Glomerular visceral epithelial cell (primary cell): Measurements from ENCODE around the gene EHMT1.
"Not testable (repeated sequence)": the region's sequence is repeated elsewhere in the genome, so short reads cannot be mapped to it uniquely, and the experiment has no call there.

ENCODE experiments used
- DNase-seq: peaks from one replicate; pipeline ENCODE4 v3.0.0-alpha.2; 2016; ENCODE audit errors: extremely low spot score

The EHMT1 gene

DNA sequence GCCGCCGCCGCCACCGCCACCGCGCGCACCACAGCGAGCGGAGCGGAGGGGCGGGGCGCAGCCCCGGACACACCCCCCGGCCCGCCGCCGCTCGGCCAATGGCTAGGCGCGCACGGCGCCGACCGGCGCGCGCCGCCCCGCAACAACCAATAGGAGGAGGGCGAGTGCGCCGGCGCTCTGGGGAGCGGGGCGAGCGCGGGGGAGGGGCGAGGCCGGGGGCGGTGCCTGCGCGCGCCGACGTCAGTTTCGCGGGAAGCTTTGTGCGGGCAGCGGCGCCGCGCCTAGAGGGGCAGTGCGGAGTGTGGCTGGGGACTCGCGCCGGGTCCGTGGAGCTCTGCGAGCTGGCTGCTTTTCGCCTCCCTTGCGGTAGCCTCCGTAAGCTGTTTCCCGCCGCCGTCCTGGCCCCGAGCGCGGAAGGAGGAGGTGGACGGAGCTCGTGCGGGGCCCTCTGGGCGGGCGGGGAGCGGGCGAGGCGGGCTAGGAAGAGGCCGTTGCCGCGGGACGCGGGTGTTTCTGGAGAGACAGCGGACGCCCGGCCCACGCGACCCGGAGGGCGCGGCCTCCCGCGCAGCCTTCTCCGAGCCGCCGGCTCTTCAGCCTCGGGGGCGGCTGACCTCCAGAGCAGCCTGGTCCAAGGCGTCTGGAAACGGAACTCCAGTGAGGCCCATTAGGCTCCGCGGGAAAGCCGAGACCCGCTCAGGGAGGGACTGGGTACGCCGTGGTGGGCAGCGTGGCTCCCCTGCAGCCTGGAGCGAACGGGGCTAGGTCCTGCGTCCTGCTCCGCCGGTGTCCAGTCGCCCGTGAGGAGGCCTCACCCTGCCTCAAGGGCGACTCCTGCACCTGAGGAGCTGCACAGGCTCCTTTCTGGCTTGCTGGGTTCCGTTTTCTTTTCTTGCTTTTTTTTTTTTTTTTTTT is 28.1 kb upstream of the EHMT1 start, which contains the start of gene ZMYND19:
TSS of gene ZMYND19 (minus strand) at position 44 of the 915 bp plus-strand sequence. CDS start 249 bp downstream, outside the sequence.
- DNase-seq, result peak; percentile 93

DNA sequence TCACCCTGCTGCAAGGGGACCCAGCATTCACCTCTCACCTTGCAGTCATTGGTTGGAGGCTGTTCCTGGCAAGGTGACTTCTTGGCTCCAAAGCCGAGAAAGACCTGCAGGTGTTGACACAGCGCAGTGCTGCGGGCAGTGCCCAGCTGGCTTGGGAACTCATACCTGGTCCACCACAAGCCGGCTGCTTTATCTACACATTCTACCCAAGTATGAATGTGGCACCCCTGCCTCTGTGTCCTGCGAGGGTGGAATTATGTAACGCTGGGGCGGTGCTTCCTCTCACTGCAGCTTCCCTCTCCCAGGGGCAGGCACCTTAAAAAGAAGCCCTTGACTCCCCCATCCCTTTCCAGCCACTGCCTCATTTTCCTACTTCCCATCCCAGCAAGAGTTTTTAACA is 26.0 kb upstream of the EHMT1 start:
- no peak for DNase-seq

GRCh38 chr9:137593176-137593575 is 25.6 kb upstream of the EHMT1 start:
- no peak for DNase-seq

- DNase-seq, result not testable (repeated sequence)
These were observed 22.2 kb upstream of the EHMT1 start for GRCh38 chr9:137596577-137596976.

DNA sequence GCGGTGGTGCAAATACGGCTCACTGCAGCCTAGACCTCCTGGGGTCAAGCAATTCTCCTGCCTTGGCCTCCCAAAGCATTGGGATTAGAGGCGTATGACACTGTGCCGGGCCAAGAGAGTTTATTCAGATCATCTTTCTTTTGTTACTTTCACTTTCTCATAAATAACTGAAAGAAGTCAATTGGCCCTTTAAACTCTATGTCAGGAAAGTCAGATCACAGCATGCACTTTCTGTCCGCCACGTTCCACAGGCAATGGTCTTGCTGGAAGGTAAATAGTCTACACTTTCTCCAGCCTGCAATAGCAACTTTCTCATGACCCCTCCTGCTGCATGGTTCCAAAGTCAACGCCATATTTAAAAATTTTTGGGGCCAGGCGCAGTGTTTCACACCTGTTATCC is 19.9 kb upstream of the EHMT1 start:
- DNase-seq, result no peak

DNA sequence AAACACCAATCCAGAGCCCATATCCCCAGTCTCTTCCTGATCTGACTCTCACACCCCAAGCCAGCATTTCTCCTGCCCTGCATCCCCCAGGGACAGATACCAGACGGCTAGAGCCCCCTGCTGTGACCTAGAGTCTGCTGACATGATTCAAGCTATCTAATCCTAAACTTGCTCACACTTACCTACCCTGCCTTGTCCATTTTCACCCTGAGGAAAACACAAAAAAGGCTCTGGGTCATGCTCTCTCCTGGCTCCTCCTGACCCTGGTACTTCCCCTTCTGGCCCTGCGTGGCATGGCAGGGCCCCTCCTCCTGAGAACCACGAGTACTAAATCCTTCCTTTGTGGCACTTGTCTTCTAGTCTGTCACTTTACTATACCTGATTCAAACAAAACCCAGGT is 16.1 kb upstream of the EHMT1 start:
- no peak for DNase-seq

GRCh38 chr9:137603879-137604278 is 14.9 kb upstream of the EHMT1 start:
- no peak for DNase-seq

DNA sequence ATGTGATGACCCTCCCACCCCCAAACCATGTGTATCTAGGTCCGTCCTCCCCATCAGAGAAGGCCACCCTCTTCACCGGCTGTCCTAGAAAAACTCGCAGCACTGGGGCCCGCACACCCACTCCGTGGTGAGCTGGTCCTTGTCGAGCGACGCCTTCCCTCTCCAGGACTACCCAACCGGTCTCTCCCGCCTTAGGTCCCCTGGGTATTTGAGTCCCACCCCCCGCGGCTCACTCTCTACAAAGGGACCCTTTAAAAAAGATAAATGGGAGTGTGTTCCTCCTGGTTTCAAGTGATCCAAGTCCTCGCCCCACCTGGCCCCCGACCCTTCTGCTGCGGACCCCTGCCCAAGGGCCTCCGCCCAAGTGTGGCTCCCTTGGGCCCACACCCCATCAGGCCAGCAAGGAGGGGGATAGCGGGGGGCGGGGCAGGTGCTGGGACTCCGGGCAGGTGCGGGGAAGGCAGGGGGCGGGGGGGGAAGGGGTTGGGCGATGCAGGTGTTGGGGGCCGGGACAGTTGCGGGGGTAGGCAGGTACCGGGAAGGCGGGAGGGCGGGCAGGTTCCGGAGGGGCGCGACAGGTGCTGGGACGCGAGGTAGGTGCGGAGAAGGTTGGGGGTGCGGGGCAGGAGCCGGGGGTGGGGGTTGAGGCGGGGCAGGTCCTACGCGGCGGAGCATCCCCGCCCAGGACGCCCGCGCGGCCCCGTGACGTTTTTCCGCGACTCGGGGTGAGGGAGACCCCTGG is 14.3 kb upstream of the EHMT1 start:
- DNase-seq, result no peak

GRCh38 chr9:137605121-137606004 is 13.4 kb upstream of the EHMT1 start, which contains the start of gene ARRDC1:
Gene ARRDC1 (plus strand): TSS chr9:137605686. CDS start chr9:137605718, 32 bp downstream.
- DNase-seq, result peak; percentile 96

- DNase-seq, result peak; percentile 42
These were observed 12.7 kb upstream of the EHMT1 start for GRCh38 chr9:137606005-137606621.

DNA sequence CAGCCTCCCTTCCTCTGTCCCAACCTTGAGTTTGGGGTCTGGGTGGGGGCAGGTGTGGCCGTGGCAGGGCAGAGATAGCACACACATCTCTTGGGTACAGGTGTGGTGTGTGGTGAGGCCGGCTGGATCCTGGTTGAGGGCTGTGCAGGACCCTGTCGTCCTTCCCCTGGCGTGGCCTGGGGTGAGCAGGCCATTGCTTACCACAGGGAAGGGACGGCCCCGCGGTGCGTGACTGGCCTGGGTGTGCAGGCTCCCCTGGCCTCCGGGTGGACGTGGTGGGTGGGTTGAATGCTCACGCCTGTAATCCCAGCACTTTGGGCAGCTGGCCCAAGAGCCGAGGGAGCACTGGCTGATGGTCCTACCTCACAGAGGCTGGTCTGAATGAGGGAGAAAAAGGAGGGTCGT is 12.1 kb upstream of the EHMT1 start:
- peak; percentile 16 for DNase-seq

- peak; percentile 18 for DNase-seq
These were observed 11.5 kb upstream of the EHMT1 start for GRCh38 chr9:137607141-137607857.

- DNase-seq, result no peak
These were observed 7.9 kb upstream of the EHMT1 start for GRCh38 chr9:137610944-137611343.

DNA sequence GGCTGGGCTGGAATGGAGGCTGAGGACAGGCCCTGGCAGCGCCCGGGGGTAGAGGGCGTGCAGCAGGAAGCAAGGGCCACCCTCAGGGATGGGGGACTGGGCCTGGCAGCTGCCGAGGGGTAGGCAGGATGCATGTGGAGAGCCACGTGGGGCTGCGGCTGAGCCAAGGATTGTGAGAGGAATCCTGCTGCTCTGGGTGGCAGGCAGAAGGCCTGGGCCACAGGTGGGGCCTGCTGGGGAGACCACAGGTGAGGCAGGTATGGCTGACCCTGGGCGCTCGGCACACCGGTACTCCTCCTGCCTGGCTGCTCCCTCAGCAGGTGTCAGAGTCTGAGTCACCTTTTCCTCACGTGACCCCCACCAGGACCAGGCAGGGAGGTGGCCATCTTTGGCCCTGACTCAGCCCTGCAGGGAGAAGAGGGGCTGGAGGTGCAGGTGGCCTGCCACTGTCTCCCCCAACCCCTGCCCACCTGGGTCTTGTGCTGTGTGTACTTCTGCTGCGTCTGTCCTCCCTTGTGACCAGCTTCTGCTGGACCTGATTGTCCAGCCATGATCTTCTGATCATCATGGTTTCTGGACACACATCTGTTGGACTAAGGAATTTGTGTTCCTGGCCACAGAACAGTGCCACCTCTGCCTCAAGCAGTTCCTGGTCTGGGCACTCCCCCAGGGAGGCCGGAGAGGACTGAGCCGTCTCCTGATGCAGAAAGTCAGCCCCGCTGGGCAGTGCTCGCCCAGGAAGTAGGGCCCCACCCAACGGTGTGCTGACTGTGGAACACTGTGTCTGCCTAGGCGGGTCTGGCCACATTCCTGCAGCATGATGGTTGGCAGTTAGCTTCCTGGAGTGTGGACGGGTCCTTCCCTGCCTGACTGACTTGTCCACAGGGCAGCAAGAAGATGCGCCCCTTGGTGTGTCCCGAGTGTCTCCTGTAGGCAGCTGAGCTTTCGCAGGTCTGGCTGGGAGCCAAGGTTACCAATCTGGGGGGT is 6.9 kb upstream of the EHMT1 start:
- DNase-seq, result peak; percentile 96

GRCh38 chr9:137612741-137613142 is 6.1 kb upstream of the EHMT1 start:
- no peak for DNase-seq

DNA sequence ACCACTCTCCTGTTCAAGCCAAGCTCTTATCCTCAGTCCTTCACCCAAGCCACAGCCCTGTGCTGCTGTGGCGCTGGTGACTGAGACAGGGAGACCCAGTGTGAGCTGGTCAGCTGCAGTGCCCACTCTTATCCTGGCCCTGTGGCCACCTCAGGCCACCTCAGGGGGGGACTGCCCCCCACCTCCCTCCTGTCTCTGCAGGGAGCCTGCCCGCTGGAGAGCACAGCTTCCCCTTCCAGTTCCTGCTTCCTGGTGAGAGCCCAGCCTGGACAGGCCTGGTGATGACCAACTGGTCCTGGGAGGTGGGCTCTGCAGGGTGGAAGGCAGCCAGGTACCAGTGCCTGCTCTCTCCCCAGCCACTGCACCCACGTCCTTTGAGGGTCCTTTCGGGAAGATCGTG is 5.5 kb upstream of the EHMT1 start:
- DNase-seq, result no peak

- no peak for DNase-seq
These were observed 4.9 kb upstream of the EHMT1 start for GRCh38 chr9:137613738-137614523.

- DNase-seq, result no peak
These were observed 4.0 kb upstream of the EHMT1 start for GRCh38 chr9:137614631-137615386.
